Glutamatergic neuron (in vitro differentiated cells): ENCODE measurements around the gene OLIG3. TPM values are rescaled to one million over a fixed set of nuclear protein-coding genes. Genes with fewer than 3 reads are reported as not detected.

ENCODE experiments used
- DNase-seq: peaks from one replicate; pipeline ENCODE4 v3.0.0; 2022
- H3K27ac Mint-ChIP-seq: one replicate; pipeline ENCODE4 v1.8.0; 2020; ENCODE audit warnings: mild to moderate bottlenecking, mixed read lengths, inconsistent platforms; ENCODE audit not compliant: unreplicated experiment
- H3K27me3 Mint-ChIP-seq: one replicate; pipeline ENCODE4 v1.8.0; 2020; ENCODE audit warnings: mild to moderate bottlenecking, moderate library complexity, mixed read lengths, inconsistent platforms; ENCODE audit not compliant: unreplicated experiment
- H3K36me3 Mint-ChIP-seq: one replicate; pipeline ENCODE4 v1.8.0; 2020; ENCODE audit warnings: mild to moderate bottlenecking, mixed read lengths, inconsistent platforms; ENCODE audit not compliant: unreplicated experiment
- H3K4me1 Mint-ChIP-seq: one replicate; pipeline ENCODE4 v1.8.0; 2020; ENCODE audit warnings: mild to moderate bottlenecking, low read depth, mixed read lengths, inconsistent platforms; ENCODE audit not compliant: unreplicated experiment
- H3K4me3 Mint-ChIP-seq: one replicate; pipeline ENCODE4 v1.8.0; 2020; ENCODE audit warnings: mild to moderate bottlenecking, mixed read lengths, inconsistent platforms; ENCODE audit not compliant: unreplicated experiment
- H3K9me3 Mint-ChIP-seq: one replicate; pipeline ENCODE4 v1.8.0; 2020; ENCODE audit warnings: mild to moderate bottlenecking, moderate library complexity, mixed read lengths, inconsistent platforms; ENCODE audit not compliant: unreplicated experiment
- total RNA-seq: library from RNA; stranded (reverse); fragmentation: NEBNext Ultra II Directional; extraction: Animal tissue kit (Norgen Biotek cat#: 25700); gene quantifications from one replicate; pipeline ENCODE4 v1.2.1, GENCODE V29; 2021; ENCODE audit not compliant: unreplicated experiment
- TF ChIP-seq, protein P1 (sequence below): fragments of 200-600 bp; sonication (generic); IDR thresholded peaks from one replicate; pipeline ENCODE4 v1.5.0; 2021; ENCODE audit not compliant: partially characterized antibody, unreplicated experiment

Gene OLIG3
- total RNA-seq, 1 donor from 2014 or later, result 75.1 TPM

DNA sequence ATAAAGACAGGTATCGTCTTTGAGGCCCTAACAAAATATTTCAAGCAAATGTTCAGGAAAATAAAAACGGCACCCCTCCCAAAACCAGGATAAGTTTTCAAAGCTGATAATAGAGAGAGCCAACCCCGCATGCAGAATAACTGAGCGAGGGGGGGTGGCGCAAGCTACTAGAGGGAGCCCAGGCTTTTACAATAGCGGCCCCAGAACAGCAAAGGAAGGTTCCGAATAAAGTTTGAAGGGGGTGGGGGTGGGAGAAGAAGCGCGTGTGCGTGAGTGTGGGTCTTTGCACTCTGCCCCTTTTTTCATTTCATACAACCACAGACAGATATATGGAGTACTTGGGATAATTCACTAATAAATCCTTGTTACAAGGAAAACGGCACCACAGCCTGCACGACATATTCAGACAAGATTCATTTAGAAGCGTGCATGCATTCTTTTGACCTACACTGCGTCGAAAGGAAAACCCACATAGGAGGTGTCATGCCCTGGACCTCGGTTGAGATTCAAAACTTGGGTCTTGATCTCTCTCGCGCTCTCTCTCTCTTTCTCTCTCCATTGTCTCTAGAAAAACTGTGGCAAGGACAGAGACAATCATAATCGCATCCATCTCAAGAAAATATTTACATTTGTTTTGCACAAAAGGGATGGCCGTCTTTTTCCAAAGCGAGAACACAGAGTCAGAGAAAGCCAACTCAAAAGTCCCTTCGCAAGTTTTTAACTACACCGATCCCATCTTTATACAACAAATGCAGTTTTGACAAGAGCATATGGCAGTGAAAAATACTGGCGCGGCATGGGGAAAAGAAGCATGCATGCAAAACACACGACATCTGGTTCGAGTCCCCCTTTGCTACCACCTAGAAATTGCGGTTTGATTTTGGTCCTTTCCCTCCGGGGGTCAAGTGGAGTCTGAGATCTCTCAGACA, 1.6 kb downstream of the OLIG3 start:
- DNase-seq, result no peak
- Mint-ChIP-seq H3K27ac (peak overlapping the region; percentile 99), H3K4me1 (peaks cover 23% of the 10 kb centered on the region), H3K36me3 (no peaks in the 10 kb centered on the region), H3K9me3 (peaks cover 49% of the 10 kb centered on the region), H3K27me3 (peaks cover 51% of the 10 kb centered on the region), H3K4me3 (peak overlapping the region; percentile 91)
- TF ChIP-seq, protein P1, sequence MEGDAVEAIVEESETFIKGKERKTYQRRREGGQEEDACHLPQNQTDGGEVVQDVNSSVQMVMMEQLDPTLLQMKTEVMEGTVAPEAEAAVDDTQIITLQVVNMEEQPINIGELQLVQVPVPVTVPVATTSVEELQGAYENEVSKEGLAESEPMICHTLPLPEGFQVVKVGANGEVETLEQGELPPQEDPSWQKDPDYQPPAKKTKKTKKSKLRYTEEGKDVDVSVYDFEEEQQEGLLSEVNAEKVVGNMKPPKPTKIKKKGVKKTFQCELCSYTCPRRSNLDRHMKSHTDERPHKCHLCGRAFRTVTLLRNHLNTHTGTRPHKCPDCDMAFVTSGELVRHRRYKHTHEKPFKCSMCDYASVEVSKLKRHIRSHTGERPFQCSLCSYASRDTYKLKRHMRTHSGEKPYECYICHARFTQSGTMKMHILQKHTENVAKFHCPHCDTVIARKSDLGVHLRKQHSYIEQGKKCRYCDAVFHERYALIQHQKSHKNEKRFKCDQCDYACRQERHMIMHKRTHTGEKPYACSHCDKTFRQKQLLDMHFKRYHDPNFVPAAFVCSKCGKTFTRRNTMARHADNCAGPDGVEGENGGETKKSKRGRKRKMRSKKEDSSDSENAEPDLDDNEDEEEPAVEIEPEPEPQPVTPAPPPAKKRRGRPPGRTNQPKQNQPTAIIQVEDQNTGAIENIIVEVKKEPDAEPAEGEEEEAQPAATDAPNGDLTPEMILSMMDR, result no peak

DNA sequence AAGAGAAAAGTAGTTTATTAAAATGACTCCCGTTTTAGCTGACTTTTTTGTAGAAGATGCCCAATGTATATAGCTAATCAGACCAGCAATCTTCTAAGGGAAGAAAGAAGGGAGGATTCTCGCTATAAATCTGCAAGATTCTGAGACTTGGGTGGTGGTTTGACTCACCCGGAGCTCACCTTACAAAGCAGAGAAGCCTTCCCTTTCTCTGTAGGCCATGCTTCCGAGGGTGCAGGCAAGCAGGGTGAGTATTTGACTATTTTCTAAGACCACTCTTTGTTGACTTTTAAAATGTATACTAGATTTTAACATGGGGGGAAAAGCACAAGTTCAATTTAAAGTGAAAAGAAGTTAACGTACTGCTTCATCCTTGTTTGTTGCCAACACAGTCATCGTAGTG, 2.7 kb downstream of the OLIG3 start:
- peak overlapping the region; percentile 99 for H3K27ac Mint-ChIP-seq
- DNase-seq, result no peak
- peaks cover 54% of the 10 kb centered on the region for H3K27me3 Mint-ChIP-seq
- TF ChIP-seq, protein P1, result no peak
- H3K36me3 Mint-ChIP-seq, result peaks cover 4% of the 10 kb centered on the region
- peaks cover 32% of the 10 kb centered on the region for H3K4me1 Mint-ChIP-seq
- peak overlapping the region; percentile 91 for H3K4me3 Mint-ChIP-seq
- peaks cover 52% of the 10 kb centered on the region for H3K9me3 Mint-ChIP-seq

DNA sequence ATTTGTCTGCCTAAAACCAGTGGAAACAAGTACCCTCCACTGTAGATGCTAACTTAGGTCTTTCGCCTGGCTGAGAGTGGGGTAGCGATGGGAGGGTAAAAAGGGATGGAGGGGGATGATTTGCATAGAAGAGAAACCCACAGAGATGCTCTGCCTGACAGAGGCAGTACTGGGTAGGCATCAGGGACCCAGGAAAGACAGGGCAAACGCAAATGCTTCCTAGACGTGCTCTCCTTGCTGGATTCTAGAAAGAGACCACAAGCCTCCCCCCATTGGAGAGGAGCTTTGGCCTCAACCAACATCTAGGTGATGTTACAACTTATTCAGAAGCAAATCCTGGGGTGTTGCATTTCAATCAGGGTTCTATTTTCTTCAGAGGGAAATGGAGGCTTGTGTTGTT, 3.2 kb downstream of the OLIG3 start:
- Mint-ChIP-seq H3K36me3 (peaks cover 4% of the 10 kb centered on the region), H3K27me3 (peaks cover 50% of the 10 kb centered on the region), H3K9me3 (peaks cover 48% of the 10 kb centered on the region), H3K4me3 (peak overlapping the region; percentile 91), H3K4me1 (peaks cover 34% of the 10 kb centered on the region), H3K27ac (peak overlapping the region; percentile 99)
- TF ChIP-seq, protein P1, result no peak
- no peak for DNase-seq

DNA sequence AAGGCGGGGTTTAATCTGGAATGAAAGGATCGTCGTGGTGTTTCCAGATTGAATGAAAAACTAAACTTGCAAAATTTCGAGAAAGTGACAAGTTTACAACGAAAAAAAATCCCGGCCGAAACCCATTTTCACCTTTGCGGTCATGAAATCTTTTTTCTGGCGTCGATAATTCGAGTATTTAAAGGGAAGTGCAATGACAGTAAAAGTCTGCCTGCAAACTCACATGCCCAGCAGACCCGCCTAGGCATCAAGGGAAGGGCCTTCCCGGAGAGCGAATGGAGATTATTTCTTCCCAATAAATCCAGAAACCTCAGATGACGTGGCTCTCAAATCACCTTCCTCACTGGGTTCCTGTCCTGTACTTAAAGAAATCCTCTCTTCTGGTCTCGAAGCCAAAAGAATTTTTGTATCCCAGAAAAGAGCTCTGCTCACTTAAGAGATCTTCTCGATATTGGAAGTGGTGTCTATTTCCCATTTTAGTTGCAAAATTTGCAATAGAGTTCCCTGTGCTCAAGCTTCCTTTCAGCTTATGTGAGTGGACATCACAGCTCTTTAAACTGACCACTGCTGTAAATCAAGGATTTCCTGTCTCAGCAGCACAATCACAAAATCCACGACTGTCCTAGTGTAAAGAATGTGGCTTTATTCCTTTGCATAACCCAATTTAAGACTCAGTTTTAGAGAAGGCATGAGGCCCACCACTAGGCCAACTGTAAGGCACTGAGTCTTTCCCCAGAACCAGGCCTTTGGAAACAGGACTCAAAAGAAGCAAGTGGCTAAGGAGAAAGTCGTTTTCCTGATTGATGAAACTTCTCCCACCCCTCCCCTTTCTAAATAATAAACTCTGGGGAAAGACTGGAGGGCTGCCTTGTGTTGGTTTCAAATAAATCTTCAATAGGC, 3.9 kb downstream of the OLIG3 start:
- peak overlapping the region; percentile 91 for H3K4me3 Mint-ChIP-seq
- H3K36me3 Mint-ChIP-seq, result peaks cover 4% of the 10 kb centered on the region
- peaks cover 45% of the 10 kb centered on the region for H3K27me3 Mint-ChIP-seq
- no peak for DNase-seq
- H3K9me3 Mint-ChIP-seq, result peaks cover 44% of the 10 kb centered on the region
- TF ChIP-seq, protein P1, result no peak
- peak overlapping the region; percentile 99 for H3K27ac Mint-ChIP-seq
- H3K4me1 Mint-ChIP-seq, result peaks cover 37% of the 10 kb centered on the region
